ENCODE data around the gene ADGRL2.

ADGRL2 gene

GRCh38 chr1:82001345-82001744 lies 200.6 kb downstream of the ADGRL2 start:
- no peak for DNase-seq

GRCh38 chr1:82007804-82008203 lies 207.1 kb downstream of the ADGRL2 start:
- DNase-seq = no peak

- DNase-seq = no peak
These were observed 213.0 kb downstream of the ADGRL2 start for GRCh38 chr1:82013702-82014101.

GRCh38 chr1:82015444-82015843 lies 214.7 kb downstream of the ADGRL2 start:
- DNase-seq = no peak

- no peak for DNase-seq
These were observed 217.6 kb downstream of the ADGRL2 start for GRCh38 chr1:82018319-82018718.

GRCh38 chr1:82019508-82019907 lies 218.8 kb downstream of the ADGRL2 start:
- no peak for DNase-seq

- no peak for DNase-seq
These were observed 230.1 kb downstream of the ADGRL2 start for GRCh38 chr1:82030830-82031229.

GRCh38 chr1:82032068-82032467 lies 231.3 kb downstream of the ADGRL2 start:
- DNase-seq = no peak

- no peak for DNase-seq
These were observed 234.1 kb downstream of the ADGRL2 start for GRCh38 chr1:82034812-82035211.

All from NCI-H526 treated with DMSO at 0.1 percent for 48 hours (cell line).